LNCAP (cell line): ENCODE data around the gene AZI2.

Experiments used
- CTCF ChIP-seq: fragments of 450-650 bp; IDR thresholded peaks from 2 replicates; pipeline ENCODE4 v1.5.1; 2017; ENCODE audit warnings: mild to moderate bottlenecking

The AZI2 gene

GRCh38 chr3:28299705-28300104 lies 48.9 kb downstream of the AZI2 start:
- TF ChIP-seq CTCF, result no peak

GRCh38 chr3:28295898-28296490 lies 52.6 kb downstream of the AZI2 start:
- no peak for TF ChIP-seq CTCF

- TF ChIP-seq CTCF, result no peak
These were observed 53.8 kb downstream of the AZI2 start for GRCh38 chr3:28294667-28295413.

- TF ChIP-seq CTCF, result no peak
These were observed 56.0 kb downstream of the AZI2 start for GRCh38 chr3:28292622-28293021.

- TF ChIP-seq CTCF, result no peak
These were observed 57.0 kb downstream of the AZI2 start for GRCh38 chr3:28291577-28291976.

GRCh38 chr3:28290863-28291300 lies 57.7 kb downstream of the AZI2 start:
- no peak for TF ChIP-seq CTCF

- TF ChIP-seq CTCF, result no peak
These were observed 61.6 kb downstream of the AZI2 start for GRCh38 chr3:28287046-28287445.
